ENCODE measurements around the gene COL26A1.
"Not testable (repeated sequence)": the region's sequence is repeated elsewhere in the genome, so short reads cannot be mapped to it uniquely, and the experiment has no call there.

COL26A1 gene

DNA sequence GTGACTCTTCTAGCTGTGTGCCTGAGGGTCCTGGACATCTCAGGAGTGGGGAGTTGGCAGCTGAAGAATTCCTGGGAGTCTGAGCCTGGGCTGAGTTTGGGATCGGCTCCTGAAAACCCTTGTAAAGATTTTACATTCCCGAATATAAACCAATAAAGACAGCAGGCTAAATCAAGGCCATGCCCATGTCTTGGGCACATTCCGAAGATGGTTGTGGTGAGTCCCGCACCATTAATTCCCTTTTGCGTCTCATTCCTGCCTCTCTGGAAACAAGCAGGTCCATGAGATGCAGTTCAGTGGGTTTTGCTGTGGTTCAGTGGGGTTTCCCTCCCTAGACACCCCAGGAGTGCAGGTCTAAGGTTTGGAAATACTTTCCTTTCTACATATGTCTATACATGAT is 90.9 kb downstream of the COL26A1 start:
- no peak for DNase-seq

- DNase-seq, result no peak
These were observed 94.5 kb downstream of the COL26A1 start for GRCh38 chr7:101457001-101457750.

- no peak for DNase-seq
These were observed 102.5 kb downstream of the COL26A1 start for GRCh38 chr7:101465131-101465530.

DNA sequence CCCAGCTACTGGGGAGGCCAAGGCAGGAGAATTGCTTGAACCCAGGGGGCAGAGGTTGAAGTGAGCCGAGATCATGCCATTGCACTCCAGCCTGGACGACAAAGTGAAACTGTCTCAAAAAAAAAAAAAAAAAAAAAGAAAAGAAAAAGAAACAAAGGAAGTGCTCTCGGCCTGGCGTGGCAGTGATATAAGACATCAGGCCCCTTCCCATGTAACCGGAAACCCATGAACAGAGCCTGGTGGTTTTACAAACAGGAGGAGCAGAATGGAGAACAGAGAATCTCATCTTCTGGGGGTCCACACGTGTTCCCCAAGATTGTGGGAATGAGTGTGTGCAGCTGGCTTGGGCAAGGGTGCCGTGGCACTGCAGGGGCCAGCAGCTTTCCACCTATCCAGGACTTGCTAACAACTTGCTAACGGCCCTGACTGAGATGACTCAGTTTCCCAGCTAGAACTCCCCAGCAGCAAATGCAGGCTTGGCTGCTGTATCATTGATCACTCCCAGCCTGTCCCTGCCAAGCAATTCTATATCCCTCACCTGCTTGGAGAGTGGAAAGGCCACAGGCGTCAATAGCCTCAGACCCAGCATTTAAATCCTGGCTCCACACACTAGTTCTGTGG is 103.0 kb downstream of the COL26A1 start:
- no peak for DNase-seq

DNA sequence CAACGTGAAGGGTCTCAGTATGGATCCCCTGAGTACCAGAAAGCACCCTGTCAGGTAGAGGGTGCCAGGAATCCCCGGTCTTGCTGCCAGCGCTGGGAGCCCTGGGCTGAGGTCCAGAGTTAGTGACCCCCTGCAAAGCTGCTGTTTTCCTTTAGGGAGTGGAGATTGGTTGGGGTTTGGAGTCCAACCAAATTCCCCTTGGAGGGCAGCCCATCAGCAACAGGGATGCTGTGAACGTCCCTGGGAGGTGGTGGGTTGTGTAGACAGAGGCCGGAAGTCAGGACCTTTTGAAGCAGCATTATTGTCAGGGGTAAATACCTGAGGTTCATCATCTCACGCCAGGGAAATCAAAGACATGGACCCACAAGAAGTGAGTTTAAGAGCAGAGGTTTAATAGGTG is 104.2 kb downstream of the COL26A1 start:
- no peak for DNase-seq

- DNase-seq, result no peak
These were observed 106.0 kb downstream of the COL26A1 start for GRCh38 chr7:101468546-101469275.

DNA sequence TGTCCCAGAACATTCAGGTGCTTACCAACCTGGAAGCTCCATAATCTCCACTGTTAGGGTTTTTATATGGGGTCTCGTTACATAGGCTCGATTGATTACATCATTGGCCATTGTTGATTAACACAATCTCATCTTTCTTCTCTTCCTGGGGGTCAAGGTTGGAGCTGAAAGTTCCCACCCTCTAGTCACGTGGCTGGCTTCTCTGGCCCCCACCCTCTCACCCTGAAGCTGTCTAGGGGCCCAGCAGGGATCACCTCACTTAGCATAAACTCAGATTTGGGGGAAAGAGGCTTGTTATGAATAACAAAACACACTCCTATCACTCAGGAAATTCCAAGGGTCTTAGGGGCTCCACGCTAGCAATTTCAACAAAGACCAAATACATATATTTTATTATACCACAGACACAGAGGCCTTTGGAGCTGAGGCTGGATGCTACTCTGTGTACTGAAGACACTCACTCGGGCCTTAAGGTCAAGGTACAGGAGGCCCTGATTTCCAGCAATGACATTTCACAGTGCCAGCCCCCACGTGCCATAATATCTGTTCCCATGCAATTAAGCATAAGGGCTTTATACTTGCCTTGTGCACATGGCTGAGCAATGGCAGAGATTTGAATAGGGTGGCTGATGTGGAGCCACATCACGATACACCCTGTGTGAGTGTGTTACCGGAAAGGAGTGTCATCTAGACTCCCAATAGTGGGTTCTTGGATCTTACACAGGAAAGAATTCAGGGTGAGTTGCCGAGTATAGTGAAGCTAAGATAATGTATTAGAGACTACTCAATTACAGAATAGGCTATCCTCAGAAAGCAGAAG is 108.2 kb downstream of the COL26A1 start:
- no peak for DNase-seq

DNA sequence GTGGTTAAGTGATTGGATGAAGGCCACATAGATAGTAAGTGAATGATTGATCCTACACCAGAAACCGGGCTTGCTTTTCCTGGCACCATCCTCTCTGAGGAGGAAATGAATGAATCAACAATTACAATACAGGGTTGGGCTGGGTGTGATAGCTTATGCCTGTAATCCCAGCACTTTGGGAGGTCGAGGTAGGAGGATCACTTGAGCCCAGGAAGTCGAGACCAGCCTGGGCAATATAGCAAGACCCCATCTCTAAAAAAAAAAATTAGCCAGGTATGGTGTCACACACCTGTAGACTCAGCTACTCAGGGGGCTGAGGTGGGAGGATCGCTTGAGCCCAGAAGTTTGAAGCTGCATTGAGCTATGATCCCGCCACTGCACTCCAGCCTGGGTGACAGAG is 111.5 kb downstream of the COL26A1 start:
- no peak for DNase-seq

GRCh38 chr7:101475691-101476090 is 113.0 kb downstream of the COL26A1 start:
- DNase-seq, result not testable (repeated sequence)

DNA sequence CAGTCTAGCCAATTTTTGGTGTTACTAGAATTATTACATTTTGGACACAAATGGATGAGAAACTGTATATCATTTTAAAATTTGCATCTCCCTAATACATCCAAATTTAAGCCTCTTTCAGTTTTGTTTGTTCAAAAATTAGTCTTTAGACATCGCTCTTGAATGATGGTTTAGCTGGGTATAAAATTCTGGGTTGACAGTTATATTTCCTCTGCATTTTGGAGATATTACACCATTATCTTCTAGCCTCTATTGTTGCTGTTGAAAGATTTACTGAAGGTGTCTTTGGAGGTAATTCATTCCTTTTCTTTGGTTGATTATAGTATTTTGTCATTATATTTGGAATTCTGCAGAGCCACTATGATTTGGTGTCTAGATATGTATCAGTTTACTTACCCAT is 116.5 kb downstream of the COL26A1 start:
- DNase-seq, result no peak

GRCh38 chr7:101486056-101486432 is 123.4 kb downstream of the COL26A1 start:
- not testable (repeated sequence) for DNase-seq

DNA sequence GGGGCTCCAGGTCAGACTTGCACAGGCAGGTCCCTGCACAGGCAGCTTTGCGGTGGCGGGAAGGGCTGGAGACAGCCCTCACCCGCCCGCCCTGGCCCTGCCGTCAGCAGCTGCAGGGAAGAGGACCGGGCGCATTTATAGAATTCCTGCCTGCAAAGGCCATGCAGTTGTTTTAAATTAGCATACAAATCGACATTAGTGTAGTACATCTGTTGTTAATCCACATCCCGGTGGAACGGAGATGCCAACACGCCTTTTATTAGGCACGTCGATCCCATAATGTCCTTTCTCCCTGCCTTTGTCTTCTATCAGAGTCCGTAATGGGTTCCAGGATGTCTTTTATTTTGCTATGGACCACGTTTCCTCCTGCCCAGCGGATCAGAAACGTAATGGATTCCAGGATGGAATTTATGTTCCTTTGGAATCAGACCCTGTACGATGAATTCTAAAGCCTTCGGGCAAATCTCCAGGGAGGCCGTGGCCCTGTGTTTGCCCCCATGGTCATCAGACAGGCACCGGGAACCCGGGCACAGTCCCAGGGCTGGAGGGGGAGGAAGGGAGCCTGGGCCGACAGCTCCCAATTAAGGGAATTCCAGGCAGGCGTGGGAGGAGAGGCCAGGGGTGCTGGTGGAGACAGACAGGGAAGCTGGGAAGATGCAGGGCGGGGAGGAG is 123.9 kb downstream of the COL26A1 start:
- no peak for DNase-seq

GRCh38 chr7:101487105-101487458 is 124.4 kb downstream of the COL26A1 start:
- no peak for DNase-seq

GRCh38 chr7:101487753-101488152 is 125.1 kb downstream of the COL26A1 start:
- no peak for DNase-seq

GRCh38 chr7:101488826-101489572 is 126.3 kb downstream of the COL26A1 start:
- DNase-seq, result no peak

DNA sequence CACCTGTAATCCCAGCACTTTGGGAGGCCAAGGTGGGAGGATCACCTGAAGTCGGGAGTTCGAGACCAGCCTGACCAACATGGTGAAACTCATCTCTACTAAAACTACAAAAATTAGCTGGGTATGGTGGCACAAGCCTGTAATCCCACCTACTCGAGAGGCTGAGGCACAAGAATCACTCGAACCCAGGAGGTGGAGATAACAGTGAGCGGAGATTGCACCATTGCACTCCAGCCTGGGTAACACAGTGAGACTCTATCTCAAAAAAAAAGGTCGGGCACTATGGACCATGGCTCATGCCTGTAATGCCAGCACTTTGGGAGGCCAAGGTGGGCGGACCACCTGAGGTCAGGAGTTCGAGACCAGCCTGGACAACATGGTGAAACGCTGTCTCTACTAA is 127.8 kb downstream of the COL26A1 start:
- DNase-seq, result not testable (repeated sequence)

DNA sequence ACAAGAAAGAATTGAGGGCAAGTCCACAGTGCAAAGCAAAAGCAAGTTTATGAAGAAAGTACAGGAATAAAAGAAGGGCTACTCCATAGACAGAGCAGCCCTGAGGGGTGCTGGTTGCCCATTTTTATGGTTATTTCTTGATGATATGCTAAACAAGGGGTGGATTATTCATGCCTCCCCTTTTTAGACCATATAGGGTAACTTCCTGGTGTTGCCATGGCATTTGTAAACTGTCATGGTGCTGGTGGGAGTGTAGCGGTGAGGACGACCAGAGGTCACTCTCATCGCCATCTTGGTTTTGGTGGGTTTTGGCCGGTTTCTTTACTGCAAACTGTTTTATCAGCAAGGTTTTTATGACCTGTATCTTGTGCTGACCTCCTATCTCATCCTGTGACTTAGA is 128.8 kb downstream of the COL26A1 start:
- DNase-seq, result not testable (repeated sequence)

DNA sequence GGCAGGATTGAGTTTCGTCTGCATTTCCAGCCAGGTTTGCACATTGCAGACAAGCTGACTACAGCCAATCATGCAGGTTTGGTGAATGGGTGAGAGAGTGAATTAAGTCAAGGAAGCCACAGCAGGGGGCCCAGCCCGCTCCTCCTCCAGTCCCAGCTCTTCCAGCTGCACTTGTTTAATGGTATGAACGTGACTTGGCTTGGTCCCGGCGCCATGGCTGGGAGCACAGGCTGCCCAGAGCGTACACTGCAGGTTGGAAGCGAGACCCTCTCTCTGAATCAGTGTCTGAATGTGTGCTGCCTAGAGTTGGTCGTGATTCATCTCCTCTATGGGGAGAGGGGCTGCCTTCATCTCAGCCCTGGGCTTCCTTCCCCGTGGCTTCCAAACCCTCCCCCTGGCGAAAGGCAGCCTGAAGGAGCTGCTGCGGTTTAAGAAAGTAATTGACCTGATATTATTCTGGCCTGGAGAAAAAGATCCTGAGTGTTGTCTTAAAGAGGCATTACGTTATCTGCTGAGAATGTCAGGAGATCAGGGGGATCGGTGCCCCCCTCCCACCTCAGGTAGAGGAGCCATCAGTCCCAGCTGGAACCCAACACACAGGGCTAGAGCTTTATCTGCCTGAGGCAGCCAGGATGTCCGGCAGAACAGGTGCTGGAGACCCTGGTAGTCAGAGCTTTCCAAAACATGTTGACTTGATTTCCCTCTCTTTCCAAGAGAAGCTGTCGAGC is 132.1 kb downstream of the COL26A1 start:
- no peak for DNase-seq

DNA sequence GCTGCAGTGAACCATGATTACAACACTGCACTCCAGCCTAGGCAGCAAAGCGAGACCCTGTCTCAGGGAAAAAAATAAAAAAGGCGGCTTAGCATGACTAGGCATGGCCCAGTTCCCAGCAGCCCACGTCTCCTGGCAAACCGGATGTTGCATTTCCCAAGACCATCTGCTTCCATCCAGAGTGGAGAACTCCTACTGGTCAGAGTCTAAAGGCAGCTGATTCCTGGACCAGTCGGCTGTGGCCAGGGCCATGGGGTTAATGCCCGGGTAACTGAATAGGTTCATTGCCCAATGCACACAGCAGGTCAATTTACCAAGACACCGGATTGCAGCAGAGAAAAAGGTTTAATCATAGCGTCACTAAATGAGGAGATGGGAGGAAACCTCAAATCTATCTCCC is 133.3 kb downstream of the COL26A1 start:
- DNase-seq, result no peak

- no peak for DNase-seq
These were observed 138.7 kb downstream of the COL26A1 start for GRCh38 chr7:101501351-101501750.

- no peak for DNase-seq
These were observed 139.9 kb downstream of the COL26A1 start for GRCh38 chr7:101502466-101503098.
